Body of pancreas (tissue), 4 donors: ENCODE data around the gene MFSD6.

Experiments
- POLR2A ChIP-seq, 3 donors: fragments of 450-650 bp; IDR thresholded peaks; one replicate each; pipeline ENCODE4 v1.6.1; 2016; ENCODE audit warnings: antibody characterized with exemption in 3 of 3, mild to moderate bottlenecking in 2 of 3
- TF ChIP-seq, protein P1 (sequence below), 7 experiments: fragments of 450-650 bp in 4 of 7; fragments of 200-600 bp in 3 of 7; sonication (generic) in 3 of 7; IDR thresholded peaks; one replicate each; pipeline ENCODE4 v1.5.1; 2016 to 2019; ENCODE audit warnings: antibody characterized with exemption in 7 of 7

DNA sequence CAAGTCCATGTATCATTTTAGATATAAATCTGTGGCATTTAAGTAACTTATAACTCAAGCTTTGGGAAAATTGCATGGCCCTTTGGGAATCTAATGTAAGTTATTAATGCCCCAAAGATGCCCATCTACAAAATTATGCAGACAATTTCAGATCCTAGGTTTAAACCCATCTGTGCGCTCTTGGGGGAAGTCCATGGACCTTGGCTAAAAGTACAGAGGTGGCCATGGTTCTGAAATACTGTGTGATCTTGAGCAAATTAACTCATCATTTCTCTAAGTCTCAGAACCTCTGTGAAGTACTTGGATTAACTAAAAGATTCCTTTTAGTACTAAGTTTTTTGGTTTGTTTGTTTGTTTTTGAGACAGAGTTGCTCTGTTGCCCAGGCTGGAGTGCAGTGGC is 45.3 kb upstream of the MFSD6 start:
- TF ChIP-seq, protein P1, sequence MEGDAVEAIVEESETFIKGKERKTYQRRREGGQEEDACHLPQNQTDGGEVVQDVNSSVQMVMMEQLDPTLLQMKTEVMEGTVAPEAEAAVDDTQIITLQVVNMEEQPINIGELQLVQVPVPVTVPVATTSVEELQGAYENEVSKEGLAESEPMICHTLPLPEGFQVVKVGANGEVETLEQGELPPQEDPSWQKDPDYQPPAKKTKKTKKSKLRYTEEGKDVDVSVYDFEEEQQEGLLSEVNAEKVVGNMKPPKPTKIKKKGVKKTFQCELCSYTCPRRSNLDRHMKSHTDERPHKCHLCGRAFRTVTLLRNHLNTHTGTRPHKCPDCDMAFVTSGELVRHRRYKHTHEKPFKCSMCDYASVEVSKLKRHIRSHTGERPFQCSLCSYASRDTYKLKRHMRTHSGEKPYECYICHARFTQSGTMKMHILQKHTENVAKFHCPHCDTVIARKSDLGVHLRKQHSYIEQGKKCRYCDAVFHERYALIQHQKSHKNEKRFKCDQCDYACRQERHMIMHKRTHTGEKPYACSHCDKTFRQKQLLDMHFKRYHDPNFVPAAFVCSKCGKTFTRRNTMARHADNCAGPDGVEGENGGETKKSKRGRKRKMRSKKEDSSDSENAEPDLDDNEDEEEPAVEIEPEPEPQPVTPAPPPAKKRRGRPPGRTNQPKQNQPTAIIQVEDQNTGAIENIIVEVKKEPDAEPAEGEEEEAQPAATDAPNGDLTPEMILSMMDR (IDR thresholded peaks at IDR 0.05) = no peak
- no peak for TF ChIP-seq POLR2A (IDR thresholded peaks at IDR 0.05)
